ENCODE results near the gene TARP.

- TF ChIP-seq EP300 (IDR thresholded peaks at IDR 0.05) (no peak), CTCF (IDR thresholded peaks at IDR 0.05) (peak; percentile 79 to 85 (median 83))
Observed at GRCh38 chr7:38222481-38223096, 50.8 kb downstream of the TARP start.

Data from tibial nerve (tissue), 4 donors.